Colonic mucosa (tissue), 4 donors: ENCODE results near the gene ADARB2. TPM values are rescaled to one million over a fixed set of nuclear protein-coding genes. Genes with fewer than 3 reads are reported as not detected.

Source experiments
- DNase-seq: peaks from one replicate; pipeline ENCODE4 v3.0.0-alpha.2; 2020
- H3K27ac ChIP-seq: fragments of 200-600 bp; one replicate; pipeline ENCODE4 v1.8.0; 2021
- H3K27me3 ChIP-seq: fragments of 200-600 bp; one replicate; pipeline ENCODE4 v1.8.0; 2021
- H3K36me3 ChIP-seq: fragments of 200-600 bp; one replicate; pipeline ENCODE4 v1.8.0; 2021
- H3K4me1 ChIP-seq: fragments of 200-600 bp; one replicate; pipeline ENCODE4 v1.8.0; 2021; ENCODE audit warnings: mild to moderate bottlenecking
- H3K4me3 ChIP-seq: fragments of 200-600 bp; one replicate; pipeline ENCODE4 v1.8.0; 2021
- H3K9ac ChIP-seq, 2 donors: one replicate each; pipeline ENCODE4 v1.7.0; 2013; ENCODE audit warnings: control low read depth in 2 of 2, low read depth in 2 of 2, low read length in 2 of 2
- H3K9me3 ChIP-seq: fragments of 200-600 bp; one replicate; pipeline ENCODE4 v1.8.0; 2021
- CTCF ChIP-seq: fragments of 200-600 bp; IDR thresholded peaks from one replicate; pipeline ENCODE4 v1.8.0; 2022; ENCODE audit warnings: antibody characterized with exemption, mild to moderate bottlenecking
- intact Hi-C: fragments of 100-400 bp; cut with DNase I; formaldehyde crosslinking; loops from one replicate; pipeline ENCODE4 v1.14.1; 2022
- total RNA-seq, 2 donors: library from RNA; stranded (reverse); fragmentation: NEBNext Ultra II Directional in 1 of 2; extraction: Animal tissue kit (Norgen Biotek cat#: 25700) in 1 of 2; gene quantifications; one replicate each; pipeline ENCODE4 v1.2.1, GENCODE V29; 2021
- donor health status: healthy.
- donor health status: DM: no; HTN: no; CAD: no.
- donor health status: DM: no; HTN: no; CAD: no.

ADARB2 gene
- total RNA-seq, 2 donors from 2014 or later, result 0.19 TPM; not detected in 1

GRCh38 chr10:1347962-1348772 is 389.2 kb downstream of the ADARB2 start:
- no peak overlapping the region for H3K4me3 ChIP-seq
- H3K9ac ChIP-seq, result no peak overlapping the region
- TF ChIP-seq CTCF, result no peak
- no peaks in the 10 kb centered on the region for H3K36me3 ChIP-seq
- no peak overlapping the region for H3K27ac ChIP-seq
- no peaks in the 10 kb centered on the region for H3K9me3 ChIP-seq
- intact Hi-C loops, result no loop called here
- no peaks in the 10 kb centered on the region for H3K27me3 ChIP-seq
- DNase-seq, result no peak
- no peaks in the 10 kb centered on the region for H3K4me1 ChIP-seq

GRCh38 chr10:1347525-1347924 is 389.8 kb downstream of the ADARB2 start:
- Histone ChIP-seq H3K4me3 (no peak overlapping the region), H3K36me3 (no peaks in the 10 kb centered on the region), H3K27me3 (no peaks in the 10 kb centered on the region), H3K9me3 (no peaks in the 10 kb centered on the region), H3K9ac (no peak overlapping the region), H3K4me1 (no peaks in the 10 kb centered on the region), H3K27ac (no peak overlapping the region)
- no peak for DNase-seq
- intact Hi-C loops, result no loop called here
- TF ChIP-seq CTCF, result no peak

- Histone ChIP-seq H3K9ac (no peak overlapping the region), H3K27ac (no peak overlapping the region), H3K9me3 (no peaks in the 10 kb centered on the region), H3K4me3 (no peak overlapping the region), H3K27me3 (no peaks in the 10 kb centered on the region), H3K36me3 (no peaks in the 10 kb centered on the region), H3K4me1 (no peaks in the 10 kb centered on the region)
- no peak for DNase-seq
- intact Hi-C loops, result no loop called here
- TF ChIP-seq CTCF, result no peak
Measured at GRCh38 chr10:1346201-1346600, 391.1 kb downstream of the ADARB2 start.

- Histone ChIP-seq H3K9me3 (no peaks in the 10 kb centered on the region), H3K27me3 (no peaks in the 10 kb centered on the region)
- intact Hi-C loops, result no loop called here
Measured at GRCh38 chr10:1345368-1345767, 392.0 kb downstream of the ADARB2 start.

GRCh38 chr10:1344846-1345245 is 392.5 kb downstream of the ADARB2 start:
- Histone ChIP-seq H3K27me3 (no peaks in the 10 kb centered on the region), H3K9ac (no peak overlapping the region), H3K4me1 (no peaks in the 10 kb centered on the region), H3K4me3 (no peak overlapping the region), H3K36me3 (no peaks in the 10 kb centered on the region), H3K9me3 (no peaks in the 10 kb centered on the region), H3K27ac (no peak overlapping the region)
- DNase-seq, result no peak
- no peak for TF ChIP-seq CTCF
- intact Hi-C loops, result no loop called here

More at GRCh38 chr10:1345368-1345767, 392.0 kb downstream of the ADARB2 start:
- H3K4me1 ChIP-seq, result no peaks in the 10 kb centered on the region
- no peak for DNase-seq
- H3K9ac ChIP-seq, result no peak overlapping the region
- no peak overlapping the region for H3K4me3 ChIP-seq
- H3K36me3 ChIP-seq, result no peaks in the 10 kb centered on the region
- no peak overlapping the region for H3K27ac ChIP-seq
- no peak for TF ChIP-seq CTCF
